CD4-positive, alpha-beta T cell treated with Interleukin-10 for 1 hour (primary cell): ENCODE results near the gene TMEM169.

Experiments
- DNase-seq: peaks from one replicate; pipeline ENCODE4 v3.0.0-alpha.2; 2020

The TMEM169 gene

GRCh38 chr2:216108310-216108966, 26.7 kb downstream of the TMEM169 start:
- DNase-seq = no peak

GRCh38 chr2:216108967-216109921, 27.5 kb downstream of the TMEM169 start, which contains the start of gene XRCC5:
XRCC5 (plus strand) TSS chr2:216109348; CDS start chr2:216109437, 89 bp downstream.
- peak; percentile 98 for DNase-seq

- peak; percentile 44 for DNase-seq
These were observed 28.4 kb downstream of the TMEM169 start for GRCh38 chr2:216109962-216110614.

DNA sequence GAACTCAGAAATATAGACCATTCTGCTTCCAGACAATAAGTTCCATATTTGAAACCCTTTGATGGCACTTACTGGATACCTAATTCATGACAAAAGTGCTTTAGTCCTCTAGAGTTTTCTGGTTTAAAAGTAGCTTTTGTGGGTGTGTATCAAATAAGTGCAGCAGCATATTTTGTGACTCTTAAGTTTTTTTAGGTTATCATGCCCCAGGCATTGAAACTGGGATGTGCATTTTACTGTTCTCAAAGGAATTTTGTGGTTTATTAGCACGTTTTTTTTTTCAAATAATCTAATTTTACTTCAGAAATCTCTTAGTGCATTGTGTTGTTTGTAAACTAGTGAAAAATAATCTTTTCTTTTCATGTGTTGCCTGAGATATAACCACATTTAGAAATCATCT, 28.9 kb downstream of the TMEM169 start:
- DNase-seq = no peak

DNA sequence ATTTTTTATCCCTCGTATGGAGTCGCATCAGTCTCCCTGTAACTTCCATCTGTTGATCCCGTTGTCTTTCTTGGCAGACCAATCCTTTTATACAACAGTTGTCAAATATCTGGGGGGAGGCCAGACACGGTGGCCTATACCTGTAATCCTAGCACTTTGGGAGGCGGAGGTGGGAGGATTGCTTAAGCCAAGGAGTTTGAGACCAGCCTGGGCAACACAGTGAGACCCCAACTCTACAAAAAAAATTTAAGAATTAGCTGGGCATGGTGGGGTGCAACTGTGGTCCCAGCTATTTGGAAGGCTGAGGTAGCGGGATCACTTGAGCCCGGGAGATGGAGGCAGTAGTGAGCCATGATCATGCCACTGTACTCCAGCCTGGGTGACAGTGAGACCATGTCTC, 29.4 kb downstream of the TMEM169 start:
- no peak for DNase-seq

DNA sequence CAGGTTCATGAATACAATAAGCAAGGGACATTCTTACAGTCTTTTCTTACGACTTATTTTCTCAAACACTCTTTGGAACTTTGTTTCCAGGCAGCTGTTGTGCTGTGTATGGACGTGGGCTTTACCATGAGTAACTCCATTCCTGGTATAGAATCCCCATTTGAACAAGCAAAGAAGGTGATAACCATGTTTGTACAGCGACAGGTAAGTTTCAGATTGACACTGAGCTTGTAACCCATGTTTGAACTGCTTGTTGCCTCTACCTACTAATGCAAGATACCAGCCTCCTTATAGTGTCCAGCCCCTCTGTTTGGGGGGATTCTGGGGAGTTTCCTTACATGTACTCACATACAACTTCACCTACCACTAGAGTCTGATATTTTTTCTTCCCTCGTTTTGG, 31.2 kb downstream of the TMEM169 start:
- DNase-seq = no peak

DNA sequence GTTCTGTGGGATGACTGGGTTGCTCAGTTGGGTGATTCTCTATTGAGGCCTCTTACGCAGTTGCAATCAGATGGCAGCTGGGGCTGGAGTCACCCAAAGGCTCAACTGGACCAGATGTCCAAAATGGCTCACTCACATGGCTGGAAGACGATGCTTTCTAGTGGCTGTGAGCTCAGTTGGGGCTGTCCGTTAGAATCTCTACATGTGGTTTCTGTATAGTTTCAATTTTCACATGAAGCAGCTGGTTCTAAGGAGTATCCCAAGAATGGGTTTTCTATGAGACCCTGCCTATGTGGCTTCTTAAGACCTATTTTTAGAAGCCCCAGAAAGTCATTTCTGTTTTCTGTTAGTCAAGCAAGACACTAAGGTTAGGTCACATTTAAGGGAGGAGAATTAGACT, 31.9 kb downstream of the TMEM169 start:
- DNase-seq = no peak

DNA sequence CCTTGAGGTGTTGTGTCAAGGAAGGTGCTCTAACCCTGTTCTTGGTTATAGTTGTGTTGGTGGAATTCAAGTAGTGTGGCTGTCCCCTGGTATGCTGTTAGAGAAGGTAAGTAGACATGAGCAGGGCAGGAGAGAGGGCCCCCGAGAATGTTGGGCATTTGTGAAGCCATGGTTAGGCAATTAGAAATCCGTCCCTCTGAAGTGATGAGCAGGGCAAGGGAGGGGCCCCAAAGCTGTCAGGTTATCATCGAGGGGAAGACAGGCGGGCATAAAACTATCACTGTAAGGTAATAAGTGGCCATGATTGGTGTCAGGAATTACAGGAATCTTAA, 32.6 kb downstream of the TMEM169 start:
- DNase-seq = no peak

GRCh38 chr2:216114714-216115531, 33.2 kb downstream of the TMEM169 start:
- DNase-seq = peak; percentile 97

DNA sequence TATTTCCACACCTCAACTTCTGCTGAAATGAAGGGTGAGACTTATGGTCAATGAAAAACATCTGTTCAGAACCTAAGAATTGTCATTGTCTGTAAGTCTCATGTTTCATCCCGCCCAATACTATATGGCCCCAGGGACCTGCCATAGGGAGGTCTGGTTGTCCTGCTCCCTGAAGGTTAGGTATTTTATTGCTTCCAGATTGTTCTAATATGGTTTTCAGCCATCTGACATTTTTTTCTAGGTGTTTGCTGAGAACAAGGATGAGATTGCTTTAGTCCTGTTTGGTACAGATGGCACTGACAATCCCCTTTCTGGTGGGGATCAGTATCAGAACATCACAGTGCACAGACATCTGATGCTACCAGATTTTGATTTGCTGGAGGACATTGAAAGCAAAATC, 34.7 kb downstream of the TMEM169 start:
- DNase-seq = no peak

DNA sequence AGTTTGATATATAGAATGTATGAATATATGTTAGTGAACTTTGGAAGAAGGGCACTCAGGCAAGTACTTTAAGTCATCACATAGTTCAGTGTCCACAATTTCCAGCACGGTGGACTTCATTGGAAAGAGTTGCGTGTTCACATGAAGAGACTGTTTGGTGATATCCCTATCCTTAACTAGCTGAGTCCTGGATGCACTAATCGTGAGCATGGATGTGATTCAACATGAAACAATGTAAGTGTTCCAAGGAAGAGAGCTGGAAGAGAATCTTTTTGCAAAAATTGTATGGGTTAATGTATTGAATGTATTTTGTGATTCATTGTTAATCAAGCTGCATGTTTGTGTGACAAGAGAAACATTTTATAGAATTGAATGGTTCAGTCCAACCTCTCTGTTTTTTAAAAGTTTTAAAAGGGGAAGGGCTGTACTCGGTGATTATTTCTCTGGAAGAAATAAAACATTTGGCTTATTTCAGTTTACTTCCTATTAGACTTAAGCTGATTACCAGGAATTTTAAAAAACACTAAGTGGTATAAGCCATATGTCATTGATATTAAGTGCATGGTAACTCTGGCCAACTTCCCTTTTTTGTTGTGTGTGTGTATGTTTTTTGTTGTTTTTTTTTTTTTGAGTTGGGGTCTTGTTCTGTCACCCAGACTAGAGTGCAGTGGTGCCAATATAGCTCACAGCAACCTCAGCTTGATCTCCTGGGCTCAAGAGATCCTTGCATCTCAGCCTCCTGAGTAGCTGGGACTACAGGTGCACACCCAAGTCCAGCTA, 36.0 kb downstream of the TMEM169 start:
- no peak for DNase-seq

DNA sequence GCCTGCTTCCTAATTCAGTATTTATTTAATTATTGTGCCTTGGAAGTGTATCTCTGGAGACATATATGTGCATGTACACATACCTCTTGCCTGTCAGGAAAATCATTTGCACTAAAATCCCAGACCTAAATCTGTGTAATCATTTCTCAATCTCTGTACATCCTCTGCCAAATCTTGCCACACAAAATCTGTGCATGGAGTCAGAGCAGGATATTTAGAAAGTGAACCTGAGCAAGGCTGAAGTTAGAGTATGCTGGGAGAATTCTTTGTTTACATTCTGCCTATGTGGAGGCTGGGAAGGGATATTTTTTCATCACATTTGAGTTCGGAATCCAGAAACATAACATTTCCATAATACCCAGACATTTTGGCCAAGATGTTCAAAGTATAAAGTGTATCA, 36.8 kb downstream of the TMEM169 start:
- no peak for DNase-seq

DNA sequence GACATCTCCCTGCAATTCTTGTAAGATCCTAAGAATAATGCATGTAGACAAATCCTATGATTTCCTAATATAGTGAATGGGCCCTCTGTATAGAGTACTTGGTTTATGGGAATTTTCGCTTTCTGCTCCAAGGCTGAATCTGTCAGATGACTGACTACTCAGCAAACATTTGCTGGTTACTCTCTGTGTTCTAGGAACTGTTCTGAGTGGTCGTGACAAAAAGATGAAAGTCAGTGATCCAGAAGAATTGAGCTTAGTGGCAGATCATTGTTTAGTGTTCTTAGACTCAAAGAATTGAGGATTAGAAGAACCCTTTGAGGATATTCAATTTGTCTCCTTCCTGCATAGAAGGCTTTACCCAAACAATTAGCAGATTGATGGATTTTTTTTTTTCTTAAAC, 37.4 kb downstream of the TMEM169 start:
- DNase-seq = no peak

DNA sequence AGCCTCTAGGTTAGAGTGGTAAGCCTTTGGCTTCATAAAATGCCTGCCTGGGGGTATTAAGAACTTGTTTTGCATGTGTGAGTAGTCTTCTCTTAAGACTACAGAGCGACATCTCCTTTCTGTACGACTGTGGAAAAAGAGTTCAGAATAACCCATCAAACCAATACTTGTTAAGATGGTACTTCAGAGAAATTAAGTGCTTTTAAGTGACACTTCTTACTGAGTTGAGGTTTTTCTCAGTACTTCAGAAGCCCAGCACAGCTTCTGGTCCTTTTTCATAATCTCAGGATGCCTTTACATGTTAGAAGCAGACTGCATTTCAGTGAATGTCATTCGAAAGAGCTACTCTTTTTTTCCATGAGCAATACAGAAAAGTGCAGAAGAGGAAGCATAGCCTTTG, 38.3 kb downstream of the TMEM169 start:
- no peak for DNase-seq

GRCh38 chr2:216121255-216121654, 39.5 kb downstream of the TMEM169 start:
- DNase-seq = no peak

- no peak for DNase-seq
These were observed 45.2 kb downstream of the TMEM169 start for GRCh38 chr2:216126943-216127342.

- no peak for DNase-seq
These were observed 48.7 kb downstream of the TMEM169 start for GRCh38 chr2:216130346-216130971.

- no peak for DNase-seq
These were observed 49.6 kb downstream of the TMEM169 start for GRCh38 chr2:216131175-216131926.

GRCh38 chr2:216132585-216132984, 50.9 kb downstream of the TMEM169 start:
- DNase-seq = no peak

- no peak for DNase-seq
These were observed 51.7 kb downstream of the TMEM169 start for GRCh38 chr2:216133397-216133796.
